HEK293T (cell line): ENCODE data around the gene MVB12B.

Source experiments
- BHLHE40 ChIP-seq: fragments of 450-650 bp; IDR thresholded peaks from 2 replicates; pipeline ENCODE4 v1.6.1; 2016; ENCODE audit warnings: mild to moderate bottlenecking, moderate library complexity, borderline replicate concordance
- FOXM1 ChIP-seq: fragments of 450-650 bp; IDR thresholded peaks from 2 replicates; pipeline ENCODE4 v1.6.1; 2017; ENCODE audit warnings: mild to moderate bottlenecking, borderline replicate concordance
- HDGF ChIP-seq: fragments of 450-650 bp; IDR thresholded peaks from 2 replicates; pipeline ENCODE4 v1.6.1; 2017; ENCODE audit warnings: antibody characterized with exemption, borderline replicate concordance
- L3MBTL2 ChIP-seq: fragments of 450-650 bp; conservative IDR thresholded peaks from 2 replicates; pipeline ENCODE4 v1.6.1; 2016; ENCODE audit warnings: mild to moderate bottlenecking
- NFRKB ChIP-seq: fragments of 450-650 bp; IDR thresholded peaks from 2 replicates; pipeline ENCODE4 v1.6.1; 2016; ENCODE audit warnings: mild to moderate bottlenecking, moderate library complexity
- PKNOX1 ChIP-seq: fragments of 450-650 bp; IDR thresholded peaks from 2 replicates; pipeline ENCODE4 v1.6.1; 2016
- TARDBP ChIP-seq: fragments of 450-650 bp; IDR thresholded peaks from 2 replicates; pipeline ENCODE4 v1.6.1; 2016

GRCh38 chr9:126317513-126317912 is 9.1 kb upstream of the MVB12B start:
- TF ChIP-seq BHLHE40 (no peak), NFRKB (no peak), PKNOX1 (no peak), FOXM1 (no peak), TARDBP (no peak), L3MBTL2 (no peak), HDGF (no peak)
